Activated CD4-positive, CD25-positive, alpha-beta regulatory T cell treated with anti-CD3 and anti-CD28 coated beads, Interleukin-2, amount 50 U/mL, for 16 hours (primary cell): ENCODE measurements around the gene SYT6.

Experiments used
- DNase-seq: peaks from one replicate; pipeline ENCODE4 v3.0.0-alpha.2; 2020; ENCODE audit warnings: low read depth, low spot score

SYT6 gene

DNA sequence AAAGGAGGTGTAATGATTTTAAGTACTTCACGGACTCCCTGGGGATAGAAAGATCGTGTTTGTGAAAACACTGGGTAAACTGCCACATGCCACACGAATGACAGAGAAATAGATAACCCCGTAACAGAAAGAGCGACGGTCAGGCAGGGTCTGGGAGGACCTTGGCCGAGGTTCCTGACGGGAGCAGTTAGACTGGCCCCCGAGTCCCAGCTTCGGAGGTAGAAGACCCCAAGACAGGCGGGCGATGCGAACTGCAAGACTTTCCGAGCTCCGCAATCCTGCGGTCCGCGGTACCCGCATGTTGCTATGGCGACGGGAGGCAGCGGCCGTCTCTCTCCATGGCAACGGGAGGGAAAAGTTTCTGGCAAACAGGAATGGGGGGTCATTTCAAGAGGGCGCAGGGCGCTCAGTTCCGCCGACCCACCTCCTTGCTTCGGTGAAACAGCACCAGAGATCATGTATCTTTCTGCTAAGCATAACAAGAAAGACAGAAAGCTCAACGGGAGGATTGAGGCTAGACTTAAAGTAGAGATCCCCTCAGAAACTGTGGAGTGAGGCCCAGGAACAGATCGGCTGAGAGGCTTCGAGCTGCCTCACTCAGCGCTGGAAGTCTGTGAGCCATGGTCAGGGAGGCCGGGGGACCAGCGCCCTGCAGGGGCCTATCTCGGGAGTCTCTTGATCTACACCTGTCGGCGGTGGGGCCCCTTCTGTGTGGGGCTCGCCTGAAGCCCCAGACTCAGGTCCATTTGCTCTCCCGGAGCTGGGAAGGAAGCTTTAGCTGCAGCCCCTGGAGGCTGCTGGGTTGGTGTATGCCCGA lies 685 bp upstream of the SYT6 start:
- no peak for DNase-seq

GRCh38 chr1:114152508-114153260 lies 985 bp downstream of the SYT6 start:
- DNase-seq = no peak

DNA sequence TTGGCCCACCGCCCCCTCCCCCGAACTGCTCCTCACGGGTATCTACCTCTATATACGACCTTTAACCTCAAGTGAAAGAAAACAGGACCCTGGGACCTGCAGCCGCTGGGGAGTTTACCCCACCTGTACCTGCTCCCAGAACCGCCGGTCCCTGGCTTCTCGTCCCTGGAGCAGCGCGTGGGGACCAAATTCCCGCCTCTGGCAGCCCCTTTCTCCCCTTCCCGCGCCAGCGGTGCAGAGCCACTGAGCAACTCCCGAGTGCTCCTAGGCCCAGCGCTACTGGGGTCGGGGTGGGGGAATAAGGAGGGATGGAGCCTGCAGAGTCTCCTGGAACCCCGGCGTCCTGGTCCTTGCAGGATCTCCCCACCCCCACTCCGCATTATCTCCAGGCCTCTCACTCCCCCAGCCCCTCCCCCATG lies 1.6 kb downstream of the SYT6 start:
- DNase-seq = no peak

GRCh38 chr1:114150016-114150415 lies 3.7 kb downstream of the SYT6 start:
- no peak for DNase-seq

DNA sequence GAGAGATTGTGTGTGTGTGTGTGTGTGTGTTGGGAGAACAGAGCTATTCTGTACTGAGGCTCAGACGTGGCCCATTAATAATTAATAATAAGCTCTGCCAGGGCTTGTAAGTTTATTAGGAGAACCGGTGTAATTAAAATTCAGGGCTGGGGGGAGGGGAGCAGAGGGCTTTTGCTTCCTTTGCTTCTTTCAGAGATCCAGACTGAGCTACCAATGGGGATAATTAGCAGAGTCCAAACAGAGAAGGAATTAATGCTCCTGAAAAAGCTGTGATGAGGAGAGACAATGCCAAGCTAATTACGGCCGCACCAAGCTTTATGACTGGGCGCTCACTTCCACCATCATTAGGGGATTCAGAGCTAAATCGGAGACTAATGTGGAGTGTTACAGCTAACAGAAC lies 4.5 kb downstream of the SYT6 start:
- no peak for DNase-seq

- DNase-seq = no peak
Measured at GRCh38 chr1:114145504-114146151, 8.0 kb downstream of the SYT6 start.

DNA sequence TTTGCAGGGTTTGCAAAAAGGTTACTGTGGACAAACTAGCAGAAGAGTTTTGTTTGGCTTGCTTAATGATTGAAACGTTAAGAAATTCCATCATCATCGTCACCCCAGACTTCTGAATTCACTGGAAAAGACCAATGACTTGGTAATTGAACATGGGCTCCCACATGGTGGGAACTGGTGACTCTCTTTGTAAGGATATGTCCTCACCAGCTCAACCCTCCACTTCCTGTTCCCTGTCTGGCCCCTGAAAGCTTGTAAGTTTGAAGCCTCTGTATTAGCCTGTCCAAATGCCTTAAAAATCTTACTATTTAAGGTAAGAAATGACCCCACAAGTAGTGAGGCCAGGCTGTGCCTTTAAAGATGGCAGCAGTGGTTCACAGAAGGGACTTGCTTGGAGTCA lies 9.7 kb downstream of the SYT6 start:
- DNase-seq = no peak

- no peak for DNase-seq
Measured at GRCh38 chr1:114139540-114139939, 14.1 kb downstream of the SYT6 start.

- no peak for DNase-seq
Measured at GRCh38 chr1:114137497-114137896, 16.2 kb downstream of the SYT6 start.

DNA sequence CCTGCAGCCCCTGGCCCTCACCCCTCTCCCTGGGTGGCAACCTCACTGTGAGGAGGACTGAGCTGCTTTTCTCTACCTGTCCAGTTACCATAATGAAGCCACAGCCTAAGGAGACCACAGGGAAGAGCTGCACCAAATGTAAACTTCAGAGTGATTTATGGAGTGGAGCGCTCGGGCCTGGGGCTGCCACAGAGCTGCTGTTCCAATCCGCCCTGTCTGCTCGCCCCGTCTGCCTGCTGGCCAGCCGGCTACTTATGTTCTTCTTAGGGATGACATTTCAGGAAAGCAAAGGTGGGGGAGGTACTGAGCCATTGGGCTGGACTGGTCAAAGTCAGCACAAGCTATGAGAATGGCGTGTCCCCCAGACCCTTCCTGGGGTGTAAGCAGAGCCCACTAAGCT lies 17.9 kb downstream of the SYT6 start:
- DNase-seq = no peak

DNA sequence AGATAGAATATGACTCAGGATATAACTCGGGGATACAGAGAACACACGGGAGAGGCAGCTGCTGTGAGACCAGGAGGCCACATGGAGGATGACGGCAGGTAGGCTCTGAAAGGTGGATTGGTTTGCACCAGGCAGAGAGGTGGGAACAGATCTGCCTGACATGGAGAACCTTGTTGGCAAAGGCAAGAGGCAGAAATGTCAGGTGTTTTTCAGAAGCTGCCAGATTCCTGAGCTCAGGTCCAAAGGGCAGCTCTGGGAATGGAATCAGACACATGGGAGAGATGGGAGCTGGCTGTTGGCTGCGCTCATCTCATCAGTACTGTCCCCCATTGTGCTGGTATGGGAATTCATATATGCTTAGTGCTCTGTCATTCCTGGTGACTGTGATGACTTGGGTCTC lies 19.2 kb downstream of the SYT6 start:
- DNase-seq = no peak

- no peak for DNase-seq
Measured at GRCh38 chr1:114133129-114133528, 20.5 kb downstream of the SYT6 start.

DNA sequence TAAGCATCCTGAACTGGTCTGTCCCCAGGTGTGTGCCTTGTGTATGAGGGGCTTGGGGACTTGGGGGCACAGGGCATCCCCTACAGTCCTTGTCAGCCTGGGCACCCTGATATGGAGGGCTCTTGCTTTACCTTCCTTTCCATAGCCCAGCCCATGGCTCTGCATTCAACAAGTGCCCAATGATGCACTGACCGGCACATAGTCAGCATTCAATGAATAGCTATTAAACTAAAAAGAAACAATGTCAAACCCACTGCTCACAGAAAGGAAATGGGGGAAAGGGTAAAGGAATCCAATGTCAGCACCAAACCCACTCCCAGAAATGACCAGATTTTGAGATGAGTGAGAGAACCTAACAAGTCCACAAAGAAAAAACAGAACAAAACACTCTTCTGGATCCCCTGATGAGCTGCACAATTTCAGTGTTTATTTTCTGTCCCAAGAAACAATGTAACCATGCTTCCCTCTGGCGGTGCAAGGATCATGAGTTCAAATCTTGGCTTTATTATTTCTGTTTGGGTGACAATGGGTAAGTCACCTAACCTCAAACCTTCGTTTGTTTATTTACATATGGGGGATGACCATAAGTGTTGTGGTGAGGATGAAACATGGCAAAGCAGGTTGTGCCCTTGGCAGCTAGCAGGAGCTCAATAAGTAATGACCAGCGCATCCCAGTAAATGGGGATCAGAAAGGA lies 22.0 kb downstream of the SYT6 start:
- no peak for DNase-seq

GRCh38 chr1:114130846-114131525 lies 22.7 kb downstream of the SYT6 start:
- DNase-seq = no peak

GRCh38 chr1:114130213-114130612 lies 23.5 kb downstream of the SYT6 start:
- no peak for DNase-seq

DNA sequence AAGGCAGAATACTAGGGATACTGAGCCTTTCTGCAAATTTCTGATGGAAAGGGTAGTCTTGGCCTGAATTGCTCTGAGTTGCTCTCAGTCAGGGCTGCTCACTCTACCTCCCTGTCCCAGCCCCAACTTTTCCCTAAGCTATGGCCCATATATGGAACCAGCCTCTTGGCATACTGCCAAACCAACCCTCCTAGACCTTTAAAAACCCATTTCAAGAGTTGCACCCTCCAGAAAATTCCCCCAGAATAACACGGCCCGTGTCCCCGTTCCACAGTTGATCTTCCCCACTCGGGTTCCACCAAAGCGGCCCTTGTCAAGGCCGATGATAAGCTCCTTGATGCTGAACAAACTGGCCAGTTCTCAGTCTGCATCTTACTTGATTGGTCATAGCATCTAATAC lies 25.4 kb downstream of the SYT6 start:
- DNase-seq = no peak

GRCh38 chr1:114126261-114127095 lies 27.2 kb downstream of the SYT6 start:
- DNase-seq = no peak

DNA sequence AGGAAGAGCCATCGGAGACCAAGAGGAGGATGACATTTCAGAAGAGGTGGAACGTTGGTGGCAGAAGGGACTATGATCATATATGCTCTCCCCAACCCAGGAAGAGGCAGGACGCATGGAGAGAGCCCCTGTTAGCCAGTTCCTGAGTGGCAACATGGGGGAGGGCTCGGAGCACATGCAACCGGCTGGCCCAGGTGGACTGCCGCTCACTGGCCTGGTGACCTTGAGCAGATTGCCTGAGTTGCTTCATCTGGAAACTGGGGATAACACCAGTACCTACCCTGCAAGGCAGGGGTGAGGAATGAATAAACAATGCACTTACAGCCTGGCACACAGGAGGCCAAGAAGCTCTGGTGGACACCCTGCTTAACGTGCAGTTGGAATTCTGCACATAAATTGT lies 29.0 kb downstream of the SYT6 start:
- DNase-seq = no peak

- no peak for DNase-seq
Measured at GRCh38 chr1:114122941-114123618, 30.6 kb downstream of the SYT6 start.
